Measurements from ENCODE around the gene ANO9. TPM values are rescaled to one million over a fixed set of nuclear protein-coding genes. Genes with fewer than 3 reads are reported as not detected.
A peak's percentile ranks its signal among the peaks of the same experiment; 100 is the strongest.

The ANO9 gene
- total RNA-seq, 1 experiment from 2014 or later = 0.98 TPM

GRCh38 chr11:379205-380094 lies 62.4 kb downstream of the ANO9 start:
- in situ Hi-C loops (cut with HindIII; ENCODE audit: low sequenced_read_pairs) = no loop called here
- no peak for DNase-seq (ENCODE audit: low spot score)

DNA sequence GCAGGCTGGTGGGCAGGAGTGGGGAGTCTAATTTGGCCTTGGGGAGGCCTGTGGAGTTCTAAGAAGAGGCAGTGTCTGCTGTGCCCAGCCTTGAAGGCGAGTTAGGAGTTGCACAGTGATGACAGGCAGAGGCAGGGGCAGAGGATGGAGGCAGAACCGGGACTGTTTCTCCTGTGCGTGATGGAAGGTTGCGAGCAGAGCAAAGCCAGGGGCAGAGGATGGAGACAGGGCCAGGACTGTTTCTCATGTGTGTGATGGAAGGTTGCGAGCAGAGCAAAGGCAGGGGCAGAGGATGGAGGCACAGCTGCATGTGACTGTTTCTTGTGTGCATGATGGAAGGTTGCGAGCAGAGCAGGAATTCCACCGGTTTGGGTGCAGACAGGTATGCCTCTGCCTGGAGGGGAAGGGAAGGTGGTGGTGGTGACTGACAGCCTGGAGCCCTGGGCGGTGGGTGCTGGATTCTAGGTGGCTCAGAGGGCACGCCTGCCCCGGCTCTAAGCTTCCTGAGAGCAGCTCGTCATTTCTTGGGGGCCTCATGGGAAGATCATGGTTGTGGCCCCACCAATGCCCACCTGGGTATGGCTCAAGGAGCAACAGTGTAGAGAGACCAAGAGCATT lies 63.8 kb downstream of the ANO9 start:
- in situ Hi-C loops (cut with HindIII; ENCODE audit: low sequenced_read_pairs) = no loop called here
- DNase-seq (ENCODE audit: low spot score) = no peak

DNA sequence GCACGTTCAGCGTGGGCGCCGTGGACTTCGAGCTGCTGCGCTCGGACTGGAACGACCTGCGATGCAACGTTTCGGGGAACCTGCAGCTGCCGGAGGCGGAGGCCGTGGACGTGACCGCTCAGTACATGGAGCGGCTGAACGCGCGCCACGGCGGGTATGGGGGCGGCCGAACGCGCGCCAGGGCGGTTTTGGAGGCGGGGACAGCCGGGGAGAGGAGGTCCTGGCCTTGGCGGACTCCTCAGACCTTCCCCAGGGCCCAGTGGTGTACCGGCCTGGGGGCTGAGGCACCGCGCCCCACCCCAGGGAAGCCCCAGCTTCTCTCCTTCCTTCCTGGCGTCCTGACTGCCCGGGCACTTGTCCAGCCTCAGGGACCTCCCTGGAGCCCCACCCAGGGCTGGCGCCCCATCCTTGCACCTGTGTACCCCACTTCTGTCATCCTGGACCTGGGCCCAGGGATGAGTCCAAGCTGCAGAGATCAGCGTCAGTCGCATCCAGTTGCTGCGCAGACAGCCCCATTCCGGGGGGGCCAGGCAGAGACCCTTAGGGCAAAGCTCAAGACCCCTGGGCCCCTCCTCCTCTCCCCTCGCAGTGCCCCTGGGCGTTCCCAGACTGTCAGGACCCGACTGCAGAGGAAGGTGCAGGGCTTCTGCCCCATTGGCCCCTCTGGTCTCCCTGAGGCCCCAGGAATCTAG lies 64.5 kb downstream of the ANO9 start:
- in situ Hi-C loops (cut with HindIII; ENCODE audit: low sequenced_read_pairs) = no loop called here
- DNase-seq (ENCODE audit: low spot score) = no peak

DNA sequence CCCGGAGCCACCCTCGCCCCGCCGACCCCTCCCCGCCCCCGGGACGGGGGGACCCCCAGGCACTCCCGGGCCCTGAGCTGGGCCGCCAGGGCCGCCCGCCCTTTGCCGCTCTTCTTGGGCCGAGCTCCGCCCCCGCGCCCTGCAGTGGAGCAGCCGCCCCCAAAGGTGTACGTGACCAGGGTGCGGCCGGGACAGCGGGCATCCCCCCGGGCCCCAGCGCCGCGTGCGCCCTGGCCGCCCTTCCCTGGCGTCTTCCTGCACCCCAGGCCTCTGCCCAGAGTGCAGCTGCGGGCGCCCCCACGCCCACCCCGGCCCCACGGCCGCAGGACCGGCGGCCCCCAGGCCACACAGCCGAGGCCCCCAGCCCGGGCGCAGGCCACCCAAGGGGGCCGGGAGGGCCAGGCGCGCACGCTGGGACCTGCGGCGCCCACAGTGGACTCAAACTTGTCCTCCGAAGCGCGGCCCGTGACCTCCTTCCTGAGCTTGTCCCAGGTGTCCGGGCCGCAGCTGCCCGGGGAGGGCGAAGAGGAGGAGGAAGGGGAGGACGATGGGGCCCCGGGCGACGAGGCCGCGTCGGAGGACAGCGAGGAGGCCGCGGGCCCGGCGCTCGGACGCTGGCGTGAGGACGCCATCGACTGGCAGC lies 65.2 kb downstream of the ANO9 start:
- DNase-seq (ENCODE audit: low spot score) = no peak
- in situ Hi-C loops (cut with HindIII; ENCODE audit: low sequenced_read_pairs) = no loop called here

DNA sequence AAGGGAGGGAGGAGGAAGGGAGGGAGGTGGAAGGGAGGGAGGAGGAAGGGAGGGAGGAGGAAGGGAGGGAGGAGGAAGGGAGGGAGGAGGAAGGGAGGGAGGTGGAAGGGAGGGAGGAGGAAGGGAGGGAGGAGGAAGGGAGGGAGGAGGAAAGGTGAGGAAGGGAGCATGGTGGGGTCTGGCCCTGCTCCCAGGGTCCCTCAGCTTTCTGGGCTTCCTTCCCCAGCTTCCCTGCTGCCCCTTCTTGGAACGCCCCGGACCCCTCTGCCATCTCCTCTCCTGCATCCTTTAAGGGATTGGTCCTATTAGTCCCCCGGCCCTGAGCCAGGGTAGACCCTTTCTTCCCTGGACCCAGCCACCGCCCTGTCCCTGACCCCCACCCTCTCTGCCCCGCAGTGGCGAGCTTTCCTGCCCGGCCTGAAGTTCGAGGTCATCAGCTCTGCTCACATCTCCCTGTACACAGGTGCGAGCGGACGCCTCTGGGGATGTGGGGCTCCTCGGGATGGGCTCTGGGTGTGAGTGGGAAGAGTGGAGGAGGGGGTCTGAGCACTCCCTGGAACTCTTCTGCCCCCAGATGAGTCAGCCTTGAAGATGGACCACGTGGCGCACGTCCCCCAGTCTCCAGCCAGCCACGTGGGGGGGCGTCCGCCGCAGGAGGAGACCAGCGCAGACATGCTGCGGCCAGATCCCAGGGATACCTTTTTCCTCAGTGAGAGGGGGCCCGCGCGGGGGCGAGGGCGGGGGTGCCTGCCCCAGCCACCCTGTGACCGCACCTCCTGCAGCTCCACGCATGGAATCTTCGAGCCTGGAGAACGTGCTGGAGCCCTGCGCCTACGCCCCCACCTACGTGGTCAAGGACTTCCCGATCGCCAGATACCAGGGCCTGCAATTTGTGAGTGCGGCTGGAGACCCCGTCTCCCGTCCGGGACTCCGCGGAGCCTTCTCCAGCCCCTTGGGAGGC lies 66.5 kb downstream of the ANO9 start:
- in situ Hi-C loops (cut with HindIII; ENCODE audit: low sequenced_read_pairs) = no loop called here
- DNase-seq (ENCODE audit: low spot score) = no peak

- in situ Hi-C loops (cut with HindIII; ENCODE audit: low sequenced_read_pairs) = no loop called here
- no peak for DNase-seq (ENCODE audit: low spot score)
Measured at GRCh38 chr11:373716-374551, 67.9 kb downstream of the ANO9 start.

DNA sequence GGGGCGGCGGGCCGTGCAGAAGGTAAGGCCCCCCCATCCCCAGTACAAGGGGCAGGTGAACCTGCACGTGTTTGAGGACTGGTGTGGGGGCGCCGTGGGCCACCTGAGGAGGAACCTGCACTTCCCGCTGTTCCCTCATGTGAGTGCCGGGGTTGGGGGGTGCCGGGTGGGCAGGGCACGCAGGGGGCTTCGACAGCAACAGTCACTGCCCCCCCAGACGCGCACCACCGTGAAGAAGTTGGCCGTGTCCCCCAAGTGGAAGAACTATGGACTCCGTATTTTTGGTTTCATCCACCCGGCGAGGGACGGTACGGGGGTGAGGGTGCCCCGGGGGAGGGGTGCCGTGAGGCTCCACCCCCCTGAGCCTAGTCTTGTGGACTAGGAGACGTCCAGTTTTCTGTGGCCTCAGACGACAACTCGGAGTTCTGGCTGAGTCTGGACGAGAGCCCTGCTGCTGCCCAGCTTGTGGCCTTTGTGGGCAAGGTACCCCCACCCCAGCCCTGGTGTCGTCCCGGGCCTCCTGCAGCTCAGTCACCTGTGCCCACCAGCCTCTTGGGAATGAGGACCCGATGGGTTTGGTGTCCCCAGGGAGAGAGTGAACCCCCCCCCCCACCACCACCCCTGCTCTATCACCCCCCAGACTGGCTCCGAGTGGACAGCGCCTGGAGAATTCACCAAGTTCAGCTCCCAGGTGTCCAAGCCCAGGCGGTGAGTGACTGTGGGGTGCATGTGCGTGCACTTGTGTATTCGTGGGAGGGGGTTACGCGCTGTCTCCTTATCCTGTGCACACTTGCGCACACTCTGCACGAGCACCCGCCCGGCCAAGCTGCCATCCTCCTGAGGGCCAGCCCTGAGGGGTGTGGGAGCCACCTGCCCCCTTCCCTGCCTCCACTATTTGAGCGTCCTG lies 68.7 kb downstream of the ANO9 start:
- in situ Hi-C loops (cut with HindIII; ENCODE audit: low sequenced_read_pairs) = no loop called here
- DNase-seq (ENCODE audit: low spot score) = no peak

DNA sequence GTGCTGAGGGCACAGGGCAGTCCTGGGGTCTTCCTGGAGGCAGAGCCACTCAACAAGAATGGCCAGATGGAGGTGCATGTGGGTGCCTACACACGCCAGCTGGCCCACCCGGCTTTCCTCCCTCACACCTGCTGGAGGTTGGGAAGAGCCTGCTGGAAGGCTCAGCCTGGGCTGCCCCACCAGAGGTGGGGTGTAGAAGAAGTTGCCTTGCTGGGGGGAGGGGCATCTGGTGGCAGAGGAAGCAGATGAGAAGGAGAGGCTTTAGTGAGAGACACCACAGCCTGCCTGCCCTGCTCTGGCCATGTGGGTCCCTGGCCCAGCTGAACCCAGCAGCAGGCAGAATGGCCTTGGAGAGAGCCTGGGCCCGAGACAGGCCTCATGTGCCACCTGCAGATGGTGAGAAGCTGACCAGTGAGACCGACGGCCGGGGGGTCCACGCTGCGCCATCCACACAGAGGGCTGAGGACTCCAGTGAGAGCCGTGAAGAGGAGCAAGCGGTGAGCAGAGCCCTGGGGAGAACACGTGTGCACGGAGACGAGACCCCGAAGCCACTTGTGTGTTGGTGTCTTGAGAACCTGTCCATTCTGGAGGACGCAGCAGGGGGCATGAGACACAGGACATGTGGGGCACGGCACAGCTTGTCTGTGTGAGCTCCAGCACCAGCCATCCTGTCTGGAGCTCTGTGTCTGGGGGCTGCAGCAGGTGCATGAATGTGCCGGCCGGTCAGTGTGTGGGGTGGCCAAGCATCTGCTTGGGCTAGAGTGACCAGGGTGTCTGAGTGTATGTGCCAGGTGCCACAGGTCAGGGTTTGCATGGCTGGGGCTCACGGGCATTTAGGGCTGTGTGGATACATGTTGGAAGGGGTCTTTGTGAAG lies 69.9 kb downstream of the ANO9 start:
- DNase-seq (ENCODE audit: low spot score) = no peak
- in situ Hi-C loops (cut with HindIII; ENCODE audit: low sequenced_read_pairs) = no loop called here

- DNase-seq (ENCODE audit: low spot score) = no peak
- in situ Hi-C loops (cut with HindIII; ENCODE audit: low sequenced_read_pairs) = no loop called here
Measured at GRCh38 chr11:371051-371450, 70.8 kb downstream of the ANO9 start.

- in situ Hi-C loops (cut with HindIII; ENCODE audit: low sequenced_read_pairs) = no loop called here
- no peak for DNase-seq (ENCODE audit: low spot score)
Measured at GRCh38 chr11:370070-370941, 71.5 kb downstream of the ANO9 start.

- in situ Hi-C loops (cut with HindIII; ENCODE audit: low sequenced_read_pairs) = no loop called here
- peak; percentile 43 for DNase-seq (ENCODE audit: low spot score)
Measured at GRCh38 chr11:369336-370018, 72.3 kb downstream of the ANO9 start, which contains the start of gene B4GALNT4. Gene B4GALNT4 (plus strand): TSS chr11:369499. CDS start chr11:369804, 305 bp downstream.

DNA sequence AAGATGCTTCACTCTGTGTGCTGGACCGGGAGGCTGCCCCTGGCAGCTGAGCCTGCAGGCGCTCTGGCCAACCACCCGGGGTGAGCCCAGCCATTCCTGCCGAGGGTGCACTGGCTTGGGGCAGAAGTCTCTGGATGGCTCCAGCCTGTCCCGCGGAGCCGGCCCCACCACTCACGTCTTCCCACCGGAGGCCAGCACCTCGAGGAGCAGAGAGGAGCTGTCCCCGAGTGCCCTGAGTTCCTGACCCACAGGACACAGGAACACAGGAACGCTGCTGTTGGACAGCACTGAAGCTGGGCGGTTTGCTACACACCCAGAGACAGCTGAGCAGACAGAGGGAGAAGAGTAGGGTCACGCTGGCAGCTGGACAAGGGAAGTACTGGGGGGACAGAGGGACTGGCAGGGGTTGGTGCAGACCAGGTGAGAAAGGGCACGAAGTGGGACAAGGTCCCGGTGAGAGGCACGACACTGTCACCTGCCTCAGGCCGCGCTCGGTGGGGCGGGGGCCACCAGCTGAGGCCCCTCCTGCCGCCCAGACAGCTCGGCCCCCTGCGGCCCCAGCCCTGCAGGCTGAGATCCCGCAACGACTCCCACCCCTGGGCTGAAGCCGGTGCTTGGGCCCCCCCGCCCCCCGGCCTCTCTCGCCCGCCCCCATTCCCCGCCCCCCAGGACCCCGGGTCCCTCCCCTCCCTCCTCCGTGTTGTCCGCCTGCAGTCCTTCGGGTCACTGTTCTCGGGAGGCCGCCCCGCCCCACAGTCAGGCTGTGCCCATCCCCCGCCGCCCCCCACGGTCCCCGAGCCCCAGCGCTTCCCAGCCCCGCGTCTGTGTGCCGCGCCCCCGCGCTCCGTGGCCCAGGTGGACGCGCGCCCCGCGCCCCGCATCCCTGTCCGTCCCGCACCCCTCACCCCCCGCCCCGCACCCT lies 73.1 kb downstream of the ANO9 start:
- in situ Hi-C loops (cut with HindIII; ENCODE audit: low sequenced_read_pairs) = no loop called here

DNA sequence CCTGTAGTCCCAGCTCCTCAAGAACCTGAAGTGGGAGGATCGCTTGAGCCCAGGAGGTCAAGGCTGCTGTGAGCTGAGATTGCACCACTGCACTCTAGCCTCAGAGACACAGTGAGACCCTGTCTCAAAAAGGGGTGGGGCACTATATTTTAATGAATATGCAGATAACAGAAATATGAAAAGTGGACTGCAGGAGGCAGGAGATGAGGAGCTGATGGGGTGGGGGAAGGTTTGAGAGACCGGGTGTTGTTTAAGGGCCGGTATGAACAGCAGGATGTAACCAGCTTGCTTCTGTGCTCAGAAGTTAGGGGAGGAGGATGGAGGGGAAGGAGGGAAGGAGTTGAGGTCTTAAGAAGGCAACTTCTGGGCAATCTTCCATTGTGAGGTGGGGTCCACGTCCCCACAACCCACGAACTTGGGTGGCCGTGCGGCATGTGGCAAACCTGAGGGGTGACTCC lies 73.8 kb downstream of the ANO9 start:
- DNase-seq (ENCODE audit: low spot score) = no peak
- in situ Hi-C loops (cut with HindIII; ENCODE audit: low sequenced_read_pairs) = no loop called here

More for the DNA sequence above, 73.1 kb downstream of the ANO9 start:
- no peak for DNase-seq (ENCODE audit: low spot score)
